Adipose tissue (tissue), 3 donors: ENCODE measurements around the gene TMEM254. TPM values are rescaled to one million over a fixed set of nuclear protein-coding genes. Genes with fewer than 3 reads are reported as not detected.
"Not testable (repeated sequence)": the region's sequence is repeated elsewhere in the genome, so short reads cannot be mapped to it uniquely, and the experiment has no call there.

Experiments
- H3K27ac ChIP-seq: one replicate; pipeline ENCODE4 v1.5.1; 2013; ENCODE audit warnings: low read depth, low read length
- WGBS, 3 donors: extraction: QIAGEN DNeasy Blood & Tissue Kit; methylation state at CpG; one replicate each; pipeline ENCODE4 v1.1.7; 2013; 5-methylcytosine and 5-hydroxymethylcytosine counted together
- polyA plus RNA-seq, 3 donors: library from polyadenylated mRNA; stranded (reverse); fragments of 200-250 nt; gene quantifications; one replicate each; pipeline ENCODE4 v1.2.3, GENCODE V29; 2013
- donor health status: healthy with polysubstance abuse.
- donor health status: Bipolar disorder and iron deficiency.
- donor health status: healthy.

The TMEM254 gene, protein sequence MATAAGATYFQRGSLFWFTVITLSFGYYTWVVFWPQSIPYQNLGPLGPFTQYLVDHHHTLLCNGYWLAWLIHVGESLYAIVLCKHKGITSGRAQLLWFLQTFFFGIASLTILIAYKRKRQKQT
- polyA plus RNA-seq, result 10 to 100 TPM in 1 of 3 donors, 1 to 10 TPM in 2; 9.2 to 15.1 (median 9.8) TPM

- 0 to 1% (median 0%) methylated on average over 60 to 64 of the region's 64 CpGs for WGBS, 3 donors
Measured at GRCh38 chr10:80078448-80079311, at the start of gene TMEM254. Gene TMEM254 (plus strand): TSS chr10:80078665. CDS start chr10:80078700, 35 bp downstream.

GRCh38 chr10:80029205-80029604 is 49.3 kb upstream of the TMEM254 start:
- not testable (repeated sequence) for H3K27ac ChIP-seq
- 37 to 62% (median 50%) methylated on average over 3 of the region's 3 CpGs for WGBS, 3 donors

More at GRCh38 chr10:80078448-80079311, at the start of gene TMEM254:
- peak within 1 kb of the TSS; percentile 30 for H3K27ac ChIP-seq

DNA sequence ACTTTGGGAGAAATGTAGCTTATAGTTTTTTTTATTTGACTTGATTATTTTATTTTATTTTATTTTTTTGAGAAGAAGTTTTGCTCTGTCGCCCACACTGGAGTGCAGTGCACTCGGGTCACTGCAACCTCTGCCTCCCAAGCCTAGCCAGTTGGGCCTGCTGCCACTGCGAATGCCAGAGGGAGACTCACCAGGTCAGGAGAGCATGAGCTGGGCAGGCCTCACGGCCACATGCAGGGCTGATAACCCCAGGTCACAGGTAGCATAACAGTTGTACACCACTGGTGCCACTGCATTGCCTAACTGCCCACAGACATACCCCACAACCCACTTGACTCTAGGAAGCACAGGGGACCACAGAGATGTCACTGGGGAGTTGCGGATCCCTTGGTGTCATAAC is 48.6 kb upstream of the TMEM254 start:
- WGBS, 3 donors, result 65 to 91% (median 90%) methylated on average over 4 to 5 of the region's 5 CpGs
- not testable (repeated sequence) for H3K27ac ChIP-seq

- no peak overlapping the region for H3K27ac ChIP-seq
- 83 to 95% (median 94%) methylated on average over 5 of the region's 5 CpGs for WGBS, 3 donors
Measured at GRCh38 chr10:80032503-80032902, 46.0 kb upstream of the TMEM254 start.

GRCh38 chr10:80034766-80035165 is 43.7 kb upstream of the TMEM254 start:
- 82 to 86% (median 86%) methylated on average over 5 of the region's 5 CpGs for WGBS, 3 donors
- not testable (repeated sequence) for H3K27ac ChIP-seq

GRCh38 chr10:80035430-80035829 is 43.0 kb upstream of the TMEM254 start:
- H3K27ac ChIP-seq, result not testable (repeated sequence)
- WGBS, 3 donors, result 57 to 79% (median 79%) methylated on average over 3 of the region's 3 CpGs

- 91 to 93% (median 91%) methylated on average over 5 of the region's 5 CpGs for WGBS, 3 donors
- not testable (repeated sequence) for H3K27ac ChIP-seq
Measured at GRCh38 chr10:80036921-80037500, 41.5 kb upstream of the TMEM254 start.

- H3K27ac ChIP-seq, result not testable (repeated sequence)
- WGBS, 3 donors, result 88 to 100% (median 94%) methylated on average over 1 of the region's 7 CpGs
Measured at GRCh38 chr10:80038226-80038625, 40.2 kb upstream of the TMEM254 start.

- WGBS, 3 donors, result 84 to 92% (median 91%) methylated on average over 6 of the region's 6 CpGs
- H3K27ac ChIP-seq, result no peak overlapping the region
Measured at GRCh38 chr10:80041162-80041561, 37.3 kb upstream of the TMEM254 start.

DNA sequence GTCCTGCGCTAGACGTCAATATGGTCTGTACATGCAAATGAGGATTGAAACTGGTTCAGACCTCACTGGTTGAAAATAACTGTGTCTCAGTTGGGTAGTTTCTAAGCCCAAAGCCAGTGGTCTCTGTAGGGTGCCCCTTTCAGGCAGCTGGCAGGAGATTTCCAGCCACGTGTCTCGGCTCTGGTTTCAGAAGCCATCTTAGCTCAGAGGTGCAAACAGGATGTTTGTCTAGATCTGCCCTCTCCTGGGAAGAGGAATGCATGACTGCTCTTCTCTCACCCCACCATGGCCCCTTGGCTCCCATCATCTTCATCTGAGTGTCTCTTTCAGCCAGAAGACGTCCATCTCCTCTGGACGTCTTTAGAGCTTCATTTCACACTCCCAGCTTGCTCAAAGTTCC is 33.5 kb upstream of the TMEM254 start:
- 81 to 90% (median 87%) methylated on average over 4 to 6 of the region's 6 CpGs for WGBS, 3 donors

GRCh38 chr10:80046629-80047441 is 31.6 kb upstream of the TMEM254 start:
- 27 to 40% (median 38%) methylated on average over 10 of the region's 10 CpGs for WGBS, 3 donors

More for the DNA sequence above, 33.5 kb upstream of the TMEM254 start:
- H3K27ac ChIP-seq, result not testable (repeated sequence)

DNA sequence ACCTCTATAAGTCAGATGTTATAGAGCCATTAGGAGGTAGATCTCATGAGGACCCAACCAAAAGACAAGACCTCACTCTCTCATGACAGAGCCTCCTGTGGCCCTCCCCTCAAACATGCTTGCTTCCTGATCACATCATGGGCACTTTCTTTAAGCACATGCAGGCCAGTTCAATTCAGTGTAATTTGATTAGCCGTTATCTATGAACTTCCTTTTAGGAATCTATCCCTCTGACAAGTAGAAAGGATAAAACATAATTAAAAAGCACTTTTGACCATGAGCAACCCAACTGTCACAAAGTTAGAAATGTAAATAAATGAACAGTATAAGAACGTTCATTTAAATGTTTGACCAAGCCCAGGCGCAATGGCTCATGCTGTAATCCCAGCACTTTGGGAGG is 27.7 kb upstream of the TMEM254 start:
- WGBS, 3 donors, result 86 to 93% (median 90%) methylated on average over 3 of the region's 3 CpGs
- no peak overlapping the region for H3K27ac ChIP-seq

More at GRCh38 chr10:80046629-80047441, 31.6 kb upstream of the TMEM254 start:
- no peak overlapping the region for H3K27ac ChIP-seq

- H3K27ac ChIP-seq, result no peak overlapping the region
- WGBS, 3 donors, result 54 to 63% (median 59%) methylated on average over 3 of the region's 3 CpGs
Measured at GRCh38 chr10:80051993-80052392, 26.5 kb upstream of the TMEM254 start.

DNA sequence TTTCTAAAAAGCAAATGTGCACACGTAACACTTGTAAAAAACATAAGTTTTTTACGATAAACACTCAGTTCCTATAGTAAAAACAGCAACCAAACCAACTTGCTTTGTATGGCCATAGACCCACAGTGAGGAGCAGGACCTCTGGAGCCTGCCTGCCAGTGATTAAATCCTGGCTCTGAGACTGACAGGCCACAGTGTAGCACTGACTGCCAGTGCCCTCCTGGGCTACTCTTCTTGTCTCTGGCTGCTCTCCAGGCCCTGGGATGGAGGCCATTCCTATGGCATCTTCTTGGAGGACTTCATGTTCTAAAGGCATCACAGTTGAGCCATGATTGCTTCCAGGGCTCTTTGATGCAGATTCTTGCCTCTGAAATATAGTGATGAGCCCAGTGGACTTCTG is 22.7 kb upstream of the TMEM254 start:
- 93 to 98% (median 95%) methylated on average over 2 of the region's 2 CpGs for WGBS, 3 donors
- H3K27ac ChIP-seq, result no peak overlapping the region

DNA sequence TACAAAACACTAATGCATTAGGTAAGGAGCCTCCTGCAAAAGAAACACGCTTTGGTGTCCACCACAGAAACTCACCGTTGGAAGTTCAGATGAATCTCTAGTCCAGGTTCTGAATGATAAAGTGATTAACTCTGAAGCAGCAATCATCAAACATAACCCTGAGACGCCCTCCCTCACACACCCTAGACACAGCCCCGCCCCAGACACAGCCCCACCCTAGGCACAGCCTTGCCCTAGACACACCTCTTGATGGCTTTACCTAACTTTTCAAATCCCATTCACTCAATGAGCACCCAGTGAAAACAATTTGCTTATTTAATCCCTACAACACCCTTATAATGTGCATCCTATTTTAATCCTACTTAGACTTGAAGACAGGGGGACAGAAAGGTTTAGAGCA is 21.3 kb upstream of the TMEM254 start:
- 91 to 94% (median 92%) methylated on average over 4 of the region's 4 CpGs for WGBS, 3 donors
- H3K27ac ChIP-seq, result no peak overlapping the region

DNA sequence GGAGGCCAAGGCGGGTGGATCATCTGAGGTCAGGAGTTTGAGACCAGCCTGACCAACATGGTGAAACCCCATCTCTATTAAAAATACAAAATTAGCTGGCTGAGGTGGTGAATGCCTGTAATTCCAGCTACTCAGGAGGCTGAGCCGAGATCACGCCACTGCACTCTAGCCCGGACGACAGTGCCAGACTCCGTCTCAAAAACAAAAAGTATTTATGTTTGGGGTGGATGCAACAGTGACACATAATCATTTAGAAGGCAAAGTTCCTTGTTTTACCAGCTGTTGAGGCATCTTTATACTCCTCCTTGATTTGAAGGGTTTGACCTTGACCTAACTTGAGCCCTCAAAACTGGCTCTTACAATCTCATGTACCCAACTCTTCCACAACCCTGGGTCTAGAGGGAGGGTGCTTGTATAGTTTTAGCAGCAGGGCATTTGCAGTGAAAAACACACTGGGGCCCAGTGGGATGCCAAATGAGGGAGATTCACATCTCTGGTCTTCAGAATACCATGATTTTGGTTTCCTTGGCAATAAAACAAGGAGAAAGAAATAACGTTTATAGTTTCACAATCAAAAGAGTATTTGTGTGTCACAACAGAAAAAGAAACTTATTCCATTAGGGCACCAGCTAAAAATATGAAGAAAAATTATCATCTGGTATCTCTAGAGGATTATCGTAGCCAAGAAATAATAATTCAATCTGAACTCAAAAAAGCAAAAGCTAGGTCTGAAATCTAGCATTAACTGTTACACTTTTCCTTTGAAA is 14.2 kb upstream of the TMEM254 start:
- WGBS, 3 donors, result 56 to 72% (median 69%) methylated on average over 8 of the region's 8 CpGs
- H3K27ac ChIP-seq, result no peak overlapping the region

GRCh38 chr10:80066809-80067208 is 11.7 kb upstream of the TMEM254 start:
- WGBS, 3 donors, result 85 to 96% (median 86%) methylated on average over 4 of the region's 4 CpGs
- no peak overlapping the region for H3K27ac ChIP-seq

GRCh38 chr10:80067821-80068220 is 10.6 kb upstream of the TMEM254 start:
- H3K27ac ChIP-seq, result not testable (repeated sequence)
